Natural killer cell (primary cell): ENCODE measurements around the gene EXD2. TPM values are rescaled to one million over a fixed set of nuclear protein-coding genes. Genes with fewer than 3 reads are reported as not detected.

ENCODE experiments used
- ATAC-seq, 3 donors: fragments of 150-1000 bp in 2 of 3; fragments of 200-7000 bp in 1 of 3; cut with Tn5 transposase; 1 replicate in 1 of 3; 2 replicates in 2 of 3; pipeline ENCODE4 v1.10.0; 2021; ENCODE audit warnings: mild to moderate bottlenecking in 2 of 3, moderate library complexity in 2 of 3
- DNase-seq, 2 donors: peaks; one replicate each; pipeline versions ENCODE4 v3.0.0 to v3.0.0-alpha.2; 2013 to 2021; ENCODE audit warnings: mixed read lengths in 1 of 2
- H3K27ac ChIP-seq: one replicate; pipeline ENCODE4 v1.5.1; 2013; ENCODE audit warnings: mild to moderate bottlenecking, low read length
- H3K27me3 ChIP-seq: one replicate; pipeline ENCODE4 v1.6.1; 2013; ENCODE audit warnings: low read length; ENCODE audit not compliant: control insufficient read depth, insufficient read depth
- H3K36me3 ChIP-seq: one replicate; pipeline ENCODE4 v1.6.1; 2013; ENCODE audit warnings: low read length; ENCODE audit not compliant: control insufficient read depth, insufficient read depth
- H3K4me1 ChIP-seq: one replicate; pipeline ENCODE4 v1.6.1; 2013; ENCODE audit warnings: low read length; ENCODE audit not compliant: control insufficient read depth, insufficient read depth
- H3K4me3 ChIP-seq: one replicate; pipeline ENCODE4 v1.5.1; 2013; ENCODE audit warnings: low read length
- H3K9me3 ChIP-seq: one replicate; pipeline ENCODE4 v1.6.1; 2013; ENCODE audit warnings: low read length; ENCODE audit not compliant: control insufficient read depth, insufficient read depth
- H3K27ac Mint-ChIP-seq, 2 donors: one replicate each; pipeline ENCODE4 v1.8.0; 2022; ENCODE audit warnings: mild to moderate bottlenecking in 2 of 2, mixed read lengths in 2 of 2, moderate library complexity in 1 of 2
- H3K27me3 Mint-ChIP-seq, 2 donors: one replicate each; pipeline ENCODE4 v1.8.0; 2022; ENCODE audit warnings: low read depth in 2 of 2, mixed read lengths in 2 of 2
- H3K36me3 Mint-ChIP-seq: one replicate; pipeline ENCODE4 v1.8.0; 2022; ENCODE audit warnings: mixed read lengths
- H3K4me1 Mint-ChIP-seq, 2 donors: one replicate each; pipeline ENCODE4 v1.8.0; 2022; ENCODE audit warnings: mixed read lengths in 2 of 2
- H3K4me3 Mint-ChIP-seq: one replicate; pipeline ENCODE4 v1.8.0; 2022; ENCODE audit warnings: mild to moderate bottlenecking, moderate library complexity, mixed read lengths
- H3K9me3 Mint-ChIP-seq, 2 donors: one replicate each; pipeline ENCODE4 v1.8.0; 2022; ENCODE audit warnings: mixed read lengths in 2 of 2
- CTCF ChIP-seq: fragments of 200-600 bp; IDR thresholded peaks from one replicate; pipeline ENCODE4 v1.8.0; 2022; ENCODE audit warnings: antibody characterized with exemption
- WGBS: methylation state at CpG from one replicate; pipeline ENCODE4 v1.1.7; 2013; ENCODE audit warnings: missing lambda C conversion rate; ENCODE audit not compliant: insufficient coverage; 5-methylcytosine and 5-hydroxymethylcytosine counted together
- intact Hi-C: fragments of 100-400 bp; cut with micrococcal nuclease; formaldehyde crosslinking; loops from one replicate; pipeline ENCODE4 v1.14.2; 2022
- total RNA-seq, 4 donors: library from RNA; stranded (reverse); fragments of 120-200 nt in 1 of 4; gene quantifications; one replicate each; pipeline versions ENCODE4 v1.2.3 to v1.2.4, GENCODE V29; 2013 to 2022

Gene EXD2
- total RNA-seq, 3 donors from 2014 or later (not counting 1 experiment from before 2014, with no cell fraction given), result 2.0 to 4.9 (median 2.9) TPM

GRCh38 chr14:69285661-69286255 is 94.5 kb downstream of the EXD2 start:
- DNase-seq (no peak), ATAC-seq (no peak)
- Mint-ChIP-seq H3K4me3 (no peak overlapping the region), H3K27ac (no peak overlapping the region), H3K9me3 (no peaks in the 10 kb centered on the region), H3K27me3 (peaks cover 9% of the 10 kb centered on the region in 2 donors), H3K4me1 (no peaks in the 10 kb centered on the region), H3K36me3 (no peaks in the 10 kb centered on the region)
- Histone ChIP-seq H3K4me3 (no peak overlapping the region), H3K4me1 (no peaks in the 10 kb centered on the region), H3K36me3 (no peaks in the 10 kb centered on the region), H3K27ac (no peak overlapping the region), H3K27me3 (no peaks in the 10 kb centered on the region), H3K9me3 (no peaks in the 10 kb centered on the region)
- intact Hi-C loops, result no loop called here
- 82% methylated on average over 7 of the region's 7 CpGs for WGBS
- no peak for TF ChIP-seq CTCF

- H3K4me3 Mint-ChIP-seq, result no peak overlapping the region
- no peaks in the 10 kb centered on the region for H3K36me3 Mint-ChIP-seq
- DNase-seq (no peak), ATAC-seq (no peak)
- 84% methylated on average over 8 of the region's 9 CpGs for WGBS
- H3K36me3 ChIP-seq, result no peaks in the 10 kb centered on the region
- no peak overlapping the region for H3K4me3 ChIP-seq
- no peak overlapping the region for H3K27ac ChIP-seq
- intact Hi-C loops, result no loop called here
- TF ChIP-seq CTCF, result no peak
- peaks cover 7 to 9% of the 10 kb centered on the region in 2 donors for H3K27me3 Mint-ChIP-seq
- H3K27ac Mint-ChIP-seq, result no peak overlapping the region
- H3K4me1 ChIP-seq, result no peaks in the 10 kb centered on the region
- no peaks in the 10 kb centered on the region for H3K4me1 Mint-ChIP-seq
- H3K9me3 ChIP-seq, result no peaks in the 10 kb centered on the region
- H3K27me3 ChIP-seq, result no peaks in the 10 kb centered on the region
- H3K9me3 Mint-ChIP-seq, result no peaks in the 10 kb centered on the region
Observed at GRCh38 chr14:69287098-69288010, 96.1 kb downstream of the EXD2 start.

GRCh38 chr14:69288011-69288771 is 96.9 kb downstream of the EXD2 start:
- H3K36me3 Mint-ChIP-seq, result no peaks in the 10 kb centered on the region
- no peaks in the 10 kb centered on the region for H3K4me1 Mint-ChIP-seq
- H3K4me3 ChIP-seq, result no peak overlapping the region
- ATAC-seq, result no peak
- no peaks in the 10 kb centered on the region for H3K36me3 ChIP-seq
- H3K27me3 Mint-ChIP-seq, result peaks cover 4 to 5% of the 10 kb centered on the region in 2 donors
- no peaks in the 10 kb centered on the region for H3K4me1 ChIP-seq
- no peaks in the 10 kb centered on the region for H3K9me3 Mint-ChIP-seq
- WGBS, result 75% methylated on average over 8 of the region's 8 CpGs
- H3K27ac Mint-ChIP-seq, result no peak overlapping the region
- H3K27me3 ChIP-seq, result no peaks in the 10 kb centered on the region
- no peak overlapping the region for H3K4me3 Mint-ChIP-seq
- intact Hi-C loops, result no loop called here
- H3K9me3 ChIP-seq, result no peaks in the 10 kb centered on the region
- no peak overlapping the region for H3K27ac ChIP-seq
- no peak for TF ChIP-seq CTCF
- no peak for DNase-seq
